ENCODE results near the gene MAML3.

The MAML3 gene

GRCh38 chr4:140049024-140049848 lies 104.7 kb downstream of the MAML3 start:
- in situ Hi-C loops (cut with MboI; ENCODE audit: low sequenced_read_pairs): no loop called here

GRCh38 chr4:140048419-140048995 lies 105.5 kb downstream of the MAML3 start:
- in situ Hi-C loops (cut with MboI; ENCODE audit: low sequenced_read_pairs): no loop called here

- in situ Hi-C loops (cut with MboI; ENCODE audit: low sequenced_read_pairs): no loop called here
Observed at GRCh38 chr4:140047786-140048185, 106.2 kb downstream of the MAML3 start.

GRCh38 chr4:140047017-140047640 lies 106.9 kb downstream of the MAML3 start:
- in situ Hi-C loops (cut with MboI; ENCODE audit: low sequenced_read_pairs): no loop called here

GRCh38 chr4:140046543-140046942 lies 107.4 kb downstream of the MAML3 start:
- in situ Hi-C loops (cut with MboI; ENCODE audit: low sequenced_read_pairs): no loop called here

- in situ Hi-C loops (cut with MboI; ENCODE audit: low sequenced_read_pairs): no loop called here
Observed at GRCh38 chr4:140046016-140046415, 108.0 kb downstream of the MAML3 start.

GRCh38 chr4:140044337-140044902 lies 109.6 kb downstream of the MAML3 start:
- in situ Hi-C loops (cut with MboI; ENCODE audit: low sequenced_read_pairs): no loop called here

GRCh38 chr4:140042634-140043033 lies 111.3 kb downstream of the MAML3 start:
- in situ Hi-C loops (cut with MboI; ENCODE audit: low sequenced_read_pairs): no loop called here

- in situ Hi-C loops (cut with MboI; ENCODE audit: low sequenced_read_pairs): no loop called here
Observed at GRCh38 chr4:140038031-140038533, 115.9 kb downstream of the MAML3 start.

GRCh38 chr4:140037353-140038030 lies 116.5 kb downstream of the MAML3 start:
- in situ Hi-C loops (cut with MboI; ENCODE audit: low sequenced_read_pairs): no loop called here

- in situ Hi-C loops (cut with MboI; ENCODE audit: low sequenced_read_pairs): no loop called here
Observed at GRCh38 chr4:140031706-140032105, 122.3 kb downstream of the MAML3 start.

GRCh38 chr4:140031061-140031460 lies 122.9 kb downstream of the MAML3 start:
- in situ Hi-C loops (cut with MboI; ENCODE audit: low sequenced_read_pairs): no loop called here

GRCh38 chr4:140028676-140029517 lies 125.1 kb downstream of the MAML3 start:
- in situ Hi-C loops (cut with MboI; ENCODE audit: low sequenced_read_pairs): no loop called here

GRCh38 chr4:140028101-140028500 lies 125.9 kb downstream of the MAML3 start:
- in situ Hi-C loops (cut with MboI; ENCODE audit: low sequenced_read_pairs): no loop called here

- in situ Hi-C loops (cut with MboI; ENCODE audit: low sequenced_read_pairs): no loop called here
Observed at GRCh38 chr4:140027101-140027500, 126.9 kb downstream of the MAML3 start.

GRCh38 chr4:140025470-140025869 lies 128.5 kb downstream of the MAML3 start:
- in situ Hi-C loops (cut with MboI; ENCODE audit: low sequenced_read_pairs): no loop called here

GRCh38 chr4:140020457-140021361 lies 133.3 kb downstream of the MAML3 start:
- in situ Hi-C loops (cut with MboI; ENCODE audit: low sequenced_read_pairs): loop anchor here (25.0 kb wide), 1 partner anchor 342 kb away; the partner anchor contains the start of gene SCOC

- in situ Hi-C loops (cut with MboI; ENCODE audit: low sequenced_read_pairs): loop anchor here (25.0 kb wide), 1 partner anchor 343 kb away; the partner anchor contains the start of gene SCOC
Observed at GRCh38 chr4:140019619-140020347, 134.2 kb downstream of the MAML3 start.

Measured in HL-60/S4 treated with phorbol 12-myristate 13-acetate at 8.2 ng/mL for 4 days and 3 days (cell line).